GM12891 (cell line): Measurements from ENCODE around the gene CAMKMT.

Experiments
- PAX5 ChIP-seq: IDR thresholded peaks from 2 replicates; pipeline ENCODE4 v1.6.1; 2011; ENCODE audit warnings: low read length, moderate library complexity, mild to moderate bottlenecking; ENCODE audit not compliant: insufficient read depth, severe bottlenecking
- POLR2A ChIP-seq: IDR thresholded peaks from 2 replicates; pipeline ENCODE4 v1.6.1; 2011; ENCODE audit warnings: low read depth, low read length, control low read depth
- POLR2AphosphoS5 ChIP-seq: IDR thresholded peaks from 2 replicates; pipeline ENCODE4 v1.6.1; 2011; ENCODE audit warnings: low read depth, low read length, control low read depth
- TAF1 ChIP-seq: IDR thresholded peaks from 2 replicates; pipeline ENCODE4 v1.6.1; 2011; ENCODE audit warnings: low read depth, low read length, control low read depth

GRCh38 chr2:44612276-44612675 lies 250.5 kb downstream of the CAMKMT start:
- no peak for TF ChIP-seq POLR2AphosphoS5
- TF ChIP-seq TAF1, result no peak
- no peak for TF ChIP-seq POLR2A
- TF ChIP-seq PAX5, result no peak
